ENCODE measurements around the gene PACSIN2.

PACSIN2 gene

DNA sequence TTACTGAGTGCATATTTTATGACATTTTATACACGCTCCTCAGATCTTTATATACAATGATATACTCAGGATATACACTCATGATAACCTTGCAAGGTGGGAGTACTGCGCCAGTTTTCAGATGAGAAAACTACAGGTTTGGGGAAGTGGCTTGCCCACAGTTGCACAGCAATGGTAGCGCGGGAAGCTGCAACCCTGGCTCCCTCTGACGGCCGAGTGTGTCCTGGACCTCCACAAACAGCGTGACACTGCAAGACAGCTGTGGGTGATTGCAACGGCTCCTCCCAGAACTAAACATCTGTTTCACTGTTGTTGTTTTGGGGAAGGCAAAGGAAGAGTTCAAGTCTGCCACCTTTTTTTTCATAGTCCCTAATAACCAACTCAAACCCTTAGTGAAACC is 47.0 kb downstream of the PACSIN2 start:
- TF ChIP-seq, protein P1, sequence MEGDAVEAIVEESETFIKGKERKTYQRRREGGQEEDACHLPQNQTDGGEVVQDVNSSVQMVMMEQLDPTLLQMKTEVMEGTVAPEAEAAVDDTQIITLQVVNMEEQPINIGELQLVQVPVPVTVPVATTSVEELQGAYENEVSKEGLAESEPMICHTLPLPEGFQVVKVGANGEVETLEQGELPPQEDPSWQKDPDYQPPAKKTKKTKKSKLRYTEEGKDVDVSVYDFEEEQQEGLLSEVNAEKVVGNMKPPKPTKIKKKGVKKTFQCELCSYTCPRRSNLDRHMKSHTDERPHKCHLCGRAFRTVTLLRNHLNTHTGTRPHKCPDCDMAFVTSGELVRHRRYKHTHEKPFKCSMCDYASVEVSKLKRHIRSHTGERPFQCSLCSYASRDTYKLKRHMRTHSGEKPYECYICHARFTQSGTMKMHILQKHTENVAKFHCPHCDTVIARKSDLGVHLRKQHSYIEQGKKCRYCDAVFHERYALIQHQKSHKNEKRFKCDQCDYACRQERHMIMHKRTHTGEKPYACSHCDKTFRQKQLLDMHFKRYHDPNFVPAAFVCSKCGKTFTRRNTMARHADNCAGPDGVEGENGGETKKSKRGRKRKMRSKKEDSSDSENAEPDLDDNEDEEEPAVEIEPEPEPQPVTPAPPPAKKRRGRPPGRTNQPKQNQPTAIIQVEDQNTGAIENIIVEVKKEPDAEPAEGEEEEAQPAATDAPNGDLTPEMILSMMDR (IDR thresholded peaks at IDR 0.05; ENCODE audit: low read depth, low read length): no peak
- TF ChIP-seq POLR2A (IDR thresholded peaks at IDR 0.05; ENCODE audit: extremely low read depth, insufficient read length): no peak
- TF ChIP-seq, protein P2, sequence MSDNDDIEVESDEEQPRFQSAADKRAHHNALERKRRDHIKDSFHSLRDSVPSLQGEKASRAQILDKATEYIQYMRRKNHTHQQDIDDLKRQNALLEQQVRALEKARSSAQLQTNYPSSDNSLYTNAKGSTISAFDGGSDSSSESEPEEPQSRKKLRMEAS (IDR thresholded peaks at IDR 0.05; ENCODE audit: low read depth, low read length): peak; percentile 47; the same call in 1 of the 2 replicates
- H3K4me3 ChIP-seq (ENCODE audit: low read depth, low read length): no peak overlapping the region
- DNase-seq (ENCODE audit: low read depth): peak; percentile 77

DNA sequence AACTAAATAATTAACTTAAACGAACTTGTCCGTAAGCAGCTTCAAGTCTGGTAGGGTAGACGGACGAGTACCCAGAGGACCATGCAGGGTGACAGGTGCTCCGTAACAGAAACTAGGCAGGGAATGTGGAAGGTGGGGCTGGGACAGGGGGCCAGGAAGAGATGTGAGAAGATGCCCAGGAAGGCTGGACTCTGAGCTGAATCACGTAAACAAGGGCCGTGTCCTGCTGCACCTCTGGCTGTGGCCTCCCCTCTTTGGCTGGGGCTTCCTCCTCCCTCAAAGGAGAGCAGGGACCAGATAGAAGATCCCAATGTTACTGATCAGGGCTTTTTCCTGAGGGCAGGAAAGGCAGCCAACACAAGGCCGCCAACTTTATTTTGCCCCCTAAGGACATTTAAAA is 47.9 kb downstream of the PACSIN2 start:
- no peak for DNase-seq (ENCODE audit: low read depth)
- H3K4me3 ChIP-seq (ENCODE audit: low read depth, low read length): no peak overlapping the region

DNA sequence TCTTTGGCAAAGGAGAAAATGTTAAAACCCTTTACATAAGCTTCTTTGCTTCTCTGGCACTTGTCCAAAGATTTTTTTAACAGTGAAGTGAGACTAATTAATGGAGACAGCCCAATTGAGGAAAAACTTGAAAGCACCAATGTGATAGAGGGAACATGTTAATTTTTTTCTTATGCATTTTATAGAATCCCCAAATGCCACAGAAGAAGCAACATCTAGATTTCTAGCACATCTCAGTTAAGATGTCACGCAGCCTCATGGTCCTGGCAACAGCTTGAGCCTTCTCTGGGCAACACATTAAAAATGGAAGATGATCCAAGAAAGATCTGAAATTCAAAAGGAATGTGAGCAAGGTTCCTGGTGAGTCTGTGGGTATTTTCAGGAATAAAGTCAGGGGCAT is 48.5 kb downstream of the PACSIN2 start:
- DNase-seq (ENCODE audit: low read depth): no peak
- no peak overlapping the region for H3K4me3 ChIP-seq (ENCODE audit: low read depth, low read length)
- no peak for TF ChIP-seq POLR2A (IDR thresholded peaks at IDR 0.05; ENCODE audit: extremely low read depth, insufficient read length)
- TF ChIP-seq MYC (IDR thresholded peaks at IDR 0.05; ENCODE audit: low read depth, low read length): no peak
- TF ChIP-seq, protein P1 (IDR thresholded peaks at IDR 0.05; ENCODE audit: low read depth, low read length): no peak
- TF ChIP-seq, protein P2 (IDR thresholded peaks at IDR 0.05; ENCODE audit: low read depth, low read length): no peak

More for the DNA sequence above, 47.9 kb downstream of the PACSIN2 start:
- TF ChIP-seq POLR2A (IDR thresholded peaks at IDR 0.05; ENCODE audit: extremely low read depth, insufficient read length) (no peak), MYC (IDR thresholded peaks at IDR 0.05; ENCODE audit: low read depth, low read length) (no peak)
- TF ChIP-seq, protein P2 (IDR thresholded peaks at IDR 0.05; ENCODE audit: low read depth, low read length): no peak
- TF ChIP-seq, protein P1 (IDR thresholded peaks at IDR 0.05; ENCODE audit: low read depth, low read length): no peak

DNA sequence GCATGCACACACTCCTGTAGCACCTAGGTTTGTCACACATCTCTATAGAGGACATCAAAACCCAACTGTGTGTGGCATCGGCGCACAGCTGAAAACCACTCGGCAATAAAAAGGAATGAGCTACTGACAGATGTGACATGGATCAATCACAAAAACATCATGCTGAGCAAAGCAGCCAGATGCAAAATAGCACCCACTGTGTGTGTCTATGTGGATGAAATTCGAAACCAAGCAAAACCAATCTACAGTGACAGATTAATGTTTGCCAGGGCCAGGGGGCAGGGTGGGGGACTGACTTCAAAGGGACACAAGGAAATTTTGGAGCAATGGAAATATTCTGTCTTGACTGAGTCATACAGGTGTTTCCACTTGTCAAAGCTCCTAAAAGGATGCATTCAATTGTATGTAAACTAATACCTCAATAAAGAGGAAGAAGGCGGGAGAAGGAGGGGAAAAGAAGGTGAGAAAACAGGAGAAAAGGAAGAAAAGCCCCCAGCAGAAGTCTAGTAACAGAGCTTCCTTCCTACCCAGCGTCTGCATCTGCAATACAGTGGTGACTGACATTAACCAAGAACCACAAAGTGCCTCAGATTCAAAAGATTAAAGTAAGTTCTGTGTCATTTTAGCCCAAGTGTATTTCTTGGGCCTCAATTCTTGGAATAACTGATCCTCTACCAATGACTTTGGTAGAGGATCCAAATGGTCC is 49.8 kb downstream of the PACSIN2 start:
- DNase-seq (ENCODE audit: low read depth): no peak
- TF ChIP-seq MYC (IDR thresholded peaks at IDR 0.05; ENCODE audit: low read depth, low read length): no peak
- no peak for TF ChIP-seq POLR2A (IDR thresholded peaks at IDR 0.05; ENCODE audit: extremely low read depth, insufficient read length)
- TF ChIP-seq, protein P2 (IDR thresholded peaks at IDR 0.05; ENCODE audit: low read depth, low read length): no peak
- TF ChIP-seq, protein P1 (IDR thresholded peaks at IDR 0.05; ENCODE audit: low read depth, low read length): no peak
- no peak overlapping the region for H3K4me3 ChIP-seq (ENCODE audit: low read depth, low read length)

DNA sequence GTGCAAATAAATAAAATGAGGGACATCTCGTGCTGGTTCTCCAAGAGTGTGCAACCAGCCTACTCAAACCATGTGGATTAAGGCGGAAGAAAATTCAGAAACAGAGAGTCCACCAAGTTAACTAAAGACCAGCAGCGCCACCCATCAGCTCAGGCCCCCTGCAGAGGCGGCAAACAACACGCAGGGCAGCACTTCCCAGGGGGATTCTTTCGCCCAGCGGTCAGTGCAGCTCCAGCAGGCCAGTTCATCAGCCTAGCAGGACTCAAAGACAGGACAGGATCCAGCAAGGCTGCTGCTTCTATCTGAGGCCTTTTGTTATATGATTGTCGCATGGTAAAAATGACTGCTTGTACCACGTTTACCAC is 51.7 kb downstream of the PACSIN2 start:
- H3K4me3 ChIP-seq (ENCODE audit: low read depth, low read length): no peak overlapping the region
- TF ChIP-seq, protein P2 (IDR thresholded peaks at IDR 0.05; ENCODE audit: low read depth, low read length): no peak
- TF ChIP-seq POLR2A (IDR thresholded peaks at IDR 0.05; ENCODE audit: extremely low read depth, insufficient read length) (no peak), MYC (IDR thresholded peaks at IDR 0.05; ENCODE audit: low read depth, low read length) (no peak)
- TF ChIP-seq, protein P1 (IDR thresholded peaks at IDR 0.05; ENCODE audit: low read depth, low read length): no peak
- DNase-seq (ENCODE audit: low read depth): no peak
